ENCODE data around the gene ESRP2. TPM values are rescaled to one million over a fixed set of nuclear protein-coding genes. Genes with fewer than 3 reads are reported as not detected.

The ESRP2 gene
- total RNA-seq, 6 experiments from 2014 or later = 0.05 to 0.14 (median 0.10) TPM; not detected in 2

DNA sequence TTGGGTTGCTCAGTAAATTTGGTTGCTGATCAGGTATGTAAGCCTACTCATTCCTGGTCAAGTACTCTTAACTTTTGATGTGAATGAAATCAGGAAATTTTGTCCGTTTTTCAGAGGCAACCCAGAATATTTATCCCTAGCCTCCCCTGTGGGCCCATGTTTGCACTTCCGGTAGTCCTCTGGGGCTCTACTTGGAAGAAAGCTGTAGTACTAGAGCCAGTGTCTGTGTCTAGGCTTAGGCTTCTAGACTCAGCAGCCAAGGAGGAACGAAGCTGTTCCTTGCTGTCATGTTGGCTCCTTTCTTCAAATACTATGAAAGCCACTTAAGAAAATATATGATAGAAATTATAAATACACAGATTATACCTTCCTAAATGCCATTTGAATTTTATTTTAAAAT lies 21.2 kb downstream of the ESRP2 start:
- Mint-ChIP-seq H3K9me3 (no peaks in the 10 kb centered on the region), H3K27me3 (ENCODE audit: insufficient read depth) (no peaks in the 10 kb centered on the region), H3K4me1 (ENCODE audit: low read depth) (no peaks in the 10 kb centered on the region), H3K4me3 (no peak overlapping the region), H3K36me3 (ENCODE audit: low read depth) (no peaks in the 10 kb centered on the region), H3K27ac (no peak overlapping the region)
- TF ChIP-seq, protein P1, sequence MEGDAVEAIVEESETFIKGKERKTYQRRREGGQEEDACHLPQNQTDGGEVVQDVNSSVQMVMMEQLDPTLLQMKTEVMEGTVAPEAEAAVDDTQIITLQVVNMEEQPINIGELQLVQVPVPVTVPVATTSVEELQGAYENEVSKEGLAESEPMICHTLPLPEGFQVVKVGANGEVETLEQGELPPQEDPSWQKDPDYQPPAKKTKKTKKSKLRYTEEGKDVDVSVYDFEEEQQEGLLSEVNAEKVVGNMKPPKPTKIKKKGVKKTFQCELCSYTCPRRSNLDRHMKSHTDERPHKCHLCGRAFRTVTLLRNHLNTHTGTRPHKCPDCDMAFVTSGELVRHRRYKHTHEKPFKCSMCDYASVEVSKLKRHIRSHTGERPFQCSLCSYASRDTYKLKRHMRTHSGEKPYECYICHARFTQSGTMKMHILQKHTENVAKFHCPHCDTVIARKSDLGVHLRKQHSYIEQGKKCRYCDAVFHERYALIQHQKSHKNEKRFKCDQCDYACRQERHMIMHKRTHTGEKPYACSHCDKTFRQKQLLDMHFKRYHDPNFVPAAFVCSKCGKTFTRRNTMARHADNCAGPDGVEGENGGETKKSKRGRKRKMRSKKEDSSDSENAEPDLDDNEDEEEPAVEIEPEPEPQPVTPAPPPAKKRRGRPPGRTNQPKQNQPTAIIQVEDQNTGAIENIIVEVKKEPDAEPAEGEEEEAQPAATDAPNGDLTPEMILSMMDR (IDR thresholded peaks at IDR 0.05) = no peak
- DNase-seq = no peak

DNA sequence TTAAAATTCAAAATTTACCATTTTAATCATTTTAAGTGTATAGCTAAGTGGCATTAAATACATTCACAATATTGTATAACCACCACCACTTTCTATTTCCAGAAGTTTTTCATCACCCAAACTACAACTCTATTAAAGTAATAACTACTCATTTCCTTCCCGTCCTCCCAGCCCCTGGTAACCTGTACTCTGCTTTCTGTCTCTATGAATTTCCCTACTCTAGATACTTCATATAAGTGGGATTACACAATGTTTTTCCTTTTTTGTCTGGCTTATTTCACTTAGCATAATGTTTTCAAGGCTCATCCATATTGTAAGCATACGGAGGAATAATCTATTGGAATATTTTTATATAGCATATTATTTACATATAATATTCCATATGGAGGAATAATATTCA lies 29.7 kb downstream of the ESRP2 start:
- Mint-ChIP-seq H3K27me3 (ENCODE audit: insufficient read depth) (no peaks in the 10 kb centered on the region; the same call in 1 of the 2 replicates), H3K36me3 (ENCODE audit: low read depth) (no peaks in the 10 kb centered on the region), H3K9me3 (no peaks in the 10 kb centered on the region), H3K4me3 (no peak overlapping the region), H3K27ac (no peak overlapping the region), H3K4me1 (ENCODE audit: low read depth) (no peaks in the 10 kb centered on the region; the same call in 1 of the 2 replicates)
- DNase-seq = no peak
- TF ChIP-seq, protein P1 (IDR thresholded peaks at IDR 0.05) = no peak

DNA sequence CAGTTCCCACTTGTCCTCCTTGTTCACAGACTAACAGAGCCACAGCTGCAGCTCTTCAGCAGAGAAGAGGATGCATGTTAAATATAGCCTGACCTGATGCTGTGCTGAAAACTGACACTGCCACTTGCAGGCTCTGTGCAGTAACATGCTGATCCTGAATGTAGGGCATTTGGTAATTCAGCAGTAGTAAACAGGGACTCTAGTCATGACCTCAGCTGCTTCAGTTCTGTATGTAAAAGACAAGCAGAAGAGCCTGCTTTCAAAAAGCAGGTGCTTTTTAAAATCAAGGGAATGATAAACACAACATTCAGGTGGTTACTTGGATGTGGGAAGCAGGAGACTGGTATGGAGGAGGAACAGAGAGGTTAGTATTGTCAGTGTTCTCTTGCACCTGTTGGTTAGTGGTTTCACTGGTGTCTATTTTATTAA lies 33.8 kb downstream of the ESRP2 start:
- no peaks in the 10 kb centered on the region; the same call in 1 of the 2 replicates for H3K27me3 Mint-ChIP-seq (ENCODE audit: insufficient read depth)
- H3K4me3 Mint-ChIP-seq = no peak overlapping the region
- peaks cover 17% of the 10 kb centered on the region for H3K4me1 Mint-ChIP-seq (ENCODE audit: low read depth)
- TF ChIP-seq, protein P1 (IDR thresholded peaks at IDR 0.05) = no peak
- no peaks in the 10 kb centered on the region for H3K9me3 Mint-ChIP-seq
- 0 out of 2 replicates have a peak, but pooled peaks cover 5% of the 10 kb centered on the region for H3K36me3 Mint-ChIP-seq (ENCODE audit: low read depth)
- no peak for DNase-seq
- H3K27ac Mint-ChIP-seq = no peak overlapping the region

DNA sequence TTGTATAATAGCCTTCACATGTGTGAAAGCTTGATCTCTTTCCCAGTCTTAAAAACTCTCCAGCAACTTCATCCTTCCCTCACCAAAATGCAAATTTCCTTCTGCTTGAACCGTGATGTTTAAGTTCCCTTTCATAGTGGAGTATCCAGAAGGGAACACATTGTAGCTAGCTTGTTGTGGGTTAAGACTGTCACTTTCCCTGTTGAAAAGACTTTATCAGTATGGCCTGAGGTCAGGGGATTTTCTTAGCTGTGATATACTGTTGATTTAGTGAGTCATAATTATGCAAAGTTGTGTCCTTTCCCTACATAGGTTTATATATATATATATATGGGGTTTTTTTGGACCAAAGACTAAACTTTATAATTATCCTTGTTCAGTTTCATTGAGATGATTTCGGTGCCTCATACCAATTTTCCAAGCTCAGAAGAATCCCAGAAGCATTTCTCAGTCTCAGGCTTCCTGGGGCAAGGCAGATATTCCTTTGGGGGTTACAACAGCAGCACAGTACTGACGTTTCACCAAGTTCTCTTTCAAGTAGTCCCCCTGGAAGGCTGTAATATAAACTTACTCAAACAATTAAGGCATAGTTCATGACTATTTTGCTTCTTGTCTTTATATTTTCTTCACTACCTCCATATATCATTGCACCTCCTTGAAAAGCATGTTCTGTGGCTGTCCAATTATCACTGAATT lies 35.7 kb downstream of the ESRP2 start:
- TF ChIP-seq, protein P1 (IDR thresholded peaks at IDR 0.05) = no peak
- Mint-ChIP-seq H3K27me3 (ENCODE audit: insufficient read depth) (no peaks in the 10 kb centered on the region), H3K9me3 (no peaks in the 10 kb centered on the region), H3K4me3 (no peak overlapping the region), H3K4me1 (ENCODE audit: low read depth) (peaks cover 17% of the 10 kb centered on the region), H3K27ac (peak overlapping the region; percentile 1; the same call in 1 of the 2 replicates), H3K36me3 (ENCODE audit: low read depth) (0 out of 2 replicates have a peak, but pooled peaks cover 5% of the 10 kb centered on the region)
- DNase-seq = peak; percentile 28

DNA sequence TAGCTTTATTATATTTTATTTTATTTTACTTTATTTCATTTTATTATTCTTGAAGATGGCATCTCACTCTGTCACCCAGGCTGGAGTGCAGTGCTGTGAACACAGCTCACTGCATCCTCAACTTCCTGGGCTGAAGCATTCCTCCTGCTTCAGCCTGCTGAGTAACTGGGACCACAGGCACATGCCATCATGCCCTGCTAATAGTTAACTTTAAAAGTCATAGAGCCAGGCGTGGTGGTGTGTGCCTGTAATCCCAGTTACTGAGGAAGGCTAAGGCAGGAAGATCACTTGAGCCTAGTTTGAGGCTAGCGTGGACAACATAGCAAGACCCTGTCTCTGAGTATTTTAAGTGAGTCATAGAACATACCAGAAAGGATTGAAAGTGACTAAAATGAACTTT lies 38.7 kb downstream of the ESRP2 start:
- no peak overlapping the region for H3K4me3 Mint-ChIP-seq
- peak; percentile 73 for DNase-seq
- TF ChIP-seq, protein P1 (IDR thresholded peaks at IDR 0.05) = no peak

More for the DNA sequence above, 38.7 kb downstream of the ESRP2 start:
- H3K27ac Mint-ChIP-seq = peak overlapping the region; percentile 79
- 0 out of 2 replicates have a peak, but pooled peaks cover 5% of the 10 kb centered on the region for H3K36me3 Mint-ChIP-seq (ENCODE audit: low read depth)
- H3K27me3 Mint-ChIP-seq (ENCODE audit: insufficient read depth) = no peaks in the 10 kb centered on the region
- H3K4me1 Mint-ChIP-seq (ENCODE audit: low read depth) = peaks cover 17% of the 10 kb centered on the region
- H3K9me3 Mint-ChIP-seq = no peaks in the 10 kb centered on the region

Measured in HFFc6 (cell line).